ENCODE results near the gene PSMB4.
"Not testable (repeated sequence)": the region's sequence is repeated elsewhere in the genome, so short reads cannot be mapped to it uniquely, and the experiment has no call there.

Gene PSMB4

DNA sequence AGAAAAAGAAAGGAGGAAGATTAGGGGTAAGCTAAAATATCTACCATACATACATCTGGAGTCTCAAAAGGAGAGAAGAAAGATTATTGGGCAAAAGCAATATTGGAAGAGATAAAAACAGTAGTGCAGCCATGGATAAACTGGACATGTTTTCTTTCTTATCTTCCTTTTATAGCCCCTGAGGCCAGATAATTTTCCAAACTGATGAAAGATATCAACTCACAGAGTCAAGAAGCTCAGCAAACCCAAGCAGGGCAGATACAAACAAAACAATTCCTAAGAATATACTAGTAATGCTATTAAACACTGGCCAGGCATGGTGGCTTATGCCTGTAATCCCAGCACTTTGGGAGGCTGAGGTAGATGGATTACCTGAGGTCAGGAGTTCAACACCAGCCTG lies 5.8 kb upstream of the PSMB4 start:
- TF ChIP-seq ZFX (IDR thresholded peaks at IDR 0.05; ENCODE audit: borderline replicate concordance): no peak
- TF ChIP-seq, protein P1, sequence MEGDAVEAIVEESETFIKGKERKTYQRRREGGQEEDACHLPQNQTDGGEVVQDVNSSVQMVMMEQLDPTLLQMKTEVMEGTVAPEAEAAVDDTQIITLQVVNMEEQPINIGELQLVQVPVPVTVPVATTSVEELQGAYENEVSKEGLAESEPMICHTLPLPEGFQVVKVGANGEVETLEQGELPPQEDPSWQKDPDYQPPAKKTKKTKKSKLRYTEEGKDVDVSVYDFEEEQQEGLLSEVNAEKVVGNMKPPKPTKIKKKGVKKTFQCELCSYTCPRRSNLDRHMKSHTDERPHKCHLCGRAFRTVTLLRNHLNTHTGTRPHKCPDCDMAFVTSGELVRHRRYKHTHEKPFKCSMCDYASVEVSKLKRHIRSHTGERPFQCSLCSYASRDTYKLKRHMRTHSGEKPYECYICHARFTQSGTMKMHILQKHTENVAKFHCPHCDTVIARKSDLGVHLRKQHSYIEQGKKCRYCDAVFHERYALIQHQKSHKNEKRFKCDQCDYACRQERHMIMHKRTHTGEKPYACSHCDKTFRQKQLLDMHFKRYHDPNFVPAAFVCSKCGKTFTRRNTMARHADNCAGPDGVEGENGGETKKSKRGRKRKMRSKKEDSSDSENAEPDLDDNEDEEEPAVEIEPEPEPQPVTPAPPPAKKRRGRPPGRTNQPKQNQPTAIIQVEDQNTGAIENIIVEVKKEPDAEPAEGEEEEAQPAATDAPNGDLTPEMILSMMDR (IDR thresholded peaks at IDR 0.05): no peak
- H3K27ac ChIP-seq: no peak overlapping the region

DNA sequence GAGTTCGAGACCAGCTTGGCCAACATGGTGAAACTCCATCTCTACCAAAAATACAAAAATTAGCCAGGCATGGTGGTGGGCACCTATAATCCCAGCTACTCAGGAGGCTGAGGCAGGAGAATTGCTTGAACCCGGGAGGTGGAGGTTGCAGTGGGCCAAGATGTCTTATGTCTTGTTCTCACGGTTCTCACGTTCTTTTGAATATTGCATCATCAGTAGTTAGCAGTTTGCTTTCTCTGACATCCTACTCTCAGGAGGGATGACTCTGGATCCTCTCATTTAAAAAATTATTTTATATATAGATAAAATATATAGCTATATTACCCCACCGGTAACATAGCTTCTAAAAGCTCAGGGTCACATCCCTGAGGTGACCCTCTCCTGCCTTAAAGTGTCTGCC lies 3.1 kb upstream of the PSMB4 start:
- H3K27ac ChIP-seq: not testable (repeated sequence)

DNA sequence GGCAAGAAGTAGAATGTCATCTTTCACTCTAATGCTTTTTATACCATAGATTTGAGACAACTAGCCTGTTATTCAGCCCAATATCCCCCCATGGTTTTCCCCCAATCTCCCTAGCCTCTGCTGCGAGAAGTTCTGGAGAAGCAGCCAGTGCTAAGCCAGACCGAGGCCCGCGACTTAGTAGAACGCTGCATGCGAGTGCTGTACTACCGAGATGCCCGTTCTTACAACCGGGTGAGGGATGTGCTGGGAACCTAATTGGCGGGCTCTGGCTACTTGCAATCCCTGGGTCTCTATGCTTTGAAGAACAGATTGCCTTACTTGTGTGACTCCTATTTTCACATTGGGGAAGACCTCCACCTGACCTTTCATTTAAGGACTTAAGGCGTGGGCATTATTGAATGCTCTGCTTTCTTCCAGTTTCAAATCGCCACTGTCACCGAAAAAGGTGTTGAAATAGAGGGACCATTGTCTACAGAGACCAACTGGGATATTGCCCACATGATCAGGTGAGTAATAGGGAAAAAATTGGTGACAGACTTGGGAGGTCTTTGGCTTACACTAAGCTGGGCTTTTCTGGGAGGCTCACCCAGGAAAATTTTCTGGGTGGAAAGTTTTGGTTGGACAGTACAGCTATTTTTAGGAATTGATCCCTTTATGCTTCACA lies 1.9 kb downstream of the PSMB4 start:
- H3K27ac ChIP-seq: peak overlapping the region; percentile 75
- TF ChIP-seq, protein P1 (IDR thresholded peaks at IDR 0.05): no peak
- no peak for TF ChIP-seq ZFX (IDR thresholded peaks at IDR 0.05; ENCODE audit: borderline replicate concordance)

DNA sequence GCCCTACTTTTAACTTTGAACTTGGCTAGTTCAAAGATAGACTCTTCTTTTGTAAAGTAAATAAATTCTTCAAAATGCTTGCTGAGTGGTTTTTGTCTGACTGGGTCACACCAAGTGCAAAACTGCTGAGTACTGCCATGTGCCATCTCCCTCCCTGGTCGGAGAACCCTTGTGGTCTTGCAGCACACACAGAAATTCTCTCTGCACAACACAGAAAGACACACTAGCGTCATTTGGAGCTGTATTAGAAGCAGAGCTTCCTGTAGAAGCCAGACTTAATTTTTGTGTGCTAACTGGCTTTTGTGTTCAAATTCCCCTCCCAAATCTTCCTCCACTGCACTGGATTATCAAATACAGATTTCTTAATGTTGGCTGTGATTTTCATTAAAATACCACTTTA lies 2.5 kb downstream of the PSMB4 start:
- peak overlapping the region; percentile 75; the same call in 1 of the 2 replicates for H3K27ac ChIP-seq

DNA sequence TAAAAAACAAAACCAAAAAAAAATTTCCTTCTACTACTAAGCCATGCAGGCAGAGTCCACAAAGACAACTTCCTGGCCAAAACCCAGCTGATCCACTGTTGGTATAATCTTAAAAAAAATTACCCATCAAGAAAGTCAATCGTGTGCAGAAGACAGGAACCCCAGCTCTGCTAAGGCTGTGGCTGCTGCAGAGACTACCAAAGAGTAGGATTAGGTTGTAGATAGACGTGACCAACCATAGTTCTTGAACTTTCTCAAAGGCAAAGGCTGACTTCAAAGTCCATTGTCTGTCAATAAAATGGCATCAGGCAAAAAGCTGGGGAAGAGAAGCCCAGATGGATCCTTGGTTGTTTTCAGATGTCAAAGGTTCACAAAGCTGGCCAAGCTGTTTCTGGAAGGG lies 3.4 kb downstream of the PSMB4 start:
- H3K27ac ChIP-seq: peak overlapping the region; percentile 75
- TF ChIP-seq ZFX (IDR thresholded peaks at IDR 0.05; ENCODE audit: borderline replicate concordance): no peak
- TF ChIP-seq, protein P1 (IDR thresholded peaks at IDR 0.05): no peak

More for the DNA sequence above, 2.5 kb downstream of the PSMB4 start:
- TF ChIP-seq, protein P1 (IDR thresholded peaks at IDR 0.05): no peak
- TF ChIP-seq ZFX (IDR thresholded peaks at IDR 0.05; ENCODE audit: borderline replicate concordance): no peak

DNA sequence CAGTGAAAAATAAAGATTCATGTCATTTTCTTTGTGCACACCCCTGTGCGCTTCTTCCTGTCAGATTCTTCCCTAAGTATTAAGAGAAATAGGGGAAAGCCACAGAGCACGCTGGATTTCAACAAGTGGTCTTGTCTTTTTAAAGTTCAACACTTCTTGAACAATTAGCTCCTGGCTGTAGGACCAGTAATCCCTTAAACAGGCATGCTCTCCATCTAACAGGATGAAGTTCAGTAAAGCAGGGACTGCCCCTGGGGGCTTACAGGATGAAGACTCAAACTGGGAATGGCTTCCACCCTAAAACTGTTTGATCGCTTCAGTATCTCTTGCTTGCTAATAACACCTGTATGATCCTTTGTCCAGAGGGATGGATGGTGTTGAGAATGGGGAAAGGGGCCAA lies 4.2 kb downstream of the PSMB4 start:
- no peak for TF ChIP-seq ZFX (IDR thresholded peaks at IDR 0.05; ENCODE audit: borderline replicate concordance)
- TF ChIP-seq, protein P1 (IDR thresholded peaks at IDR 0.05): no peak
- peak overlapping the region; percentile 75; the same call in 1 of the 2 replicates for H3K27ac ChIP-seq

DNA sequence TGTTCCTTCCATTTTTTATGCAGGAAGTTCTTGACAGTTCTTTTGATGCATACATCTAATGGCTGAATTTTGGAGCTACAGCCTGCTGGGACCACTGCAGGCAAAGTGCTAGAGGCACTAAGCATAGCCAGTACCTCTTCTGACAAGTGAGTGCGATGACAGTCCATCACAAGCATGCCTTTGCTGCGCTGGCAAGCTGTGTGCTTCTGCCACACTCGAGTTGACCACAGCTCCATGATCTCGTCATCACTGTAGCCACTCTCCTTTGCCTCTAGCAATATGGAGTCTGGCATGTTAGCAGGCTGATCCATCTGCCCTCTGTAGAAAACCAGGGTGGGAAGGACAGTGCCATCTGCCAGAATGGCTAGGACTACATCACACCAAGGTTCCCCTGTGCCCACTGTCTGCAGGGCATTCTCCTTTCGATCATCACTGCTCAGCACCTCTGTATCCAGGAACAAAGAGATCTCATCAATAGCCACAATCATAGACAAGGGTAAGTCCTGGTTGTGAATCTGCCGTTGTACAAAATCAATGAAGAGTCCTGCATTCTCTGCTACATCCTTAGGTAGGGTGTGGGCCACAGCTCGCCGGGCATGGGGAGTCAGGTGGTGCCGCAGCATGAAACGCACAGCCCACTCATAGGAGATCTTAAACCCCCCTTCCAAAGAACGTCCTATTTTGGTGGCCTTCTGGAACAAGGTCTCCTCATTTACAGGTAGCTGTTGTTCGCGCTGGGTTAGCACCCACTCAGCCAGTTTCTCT lies 6.0 kb downstream of the PSMB4 start:
- no peak overlapping the region for H3K27ac ChIP-seq
- TF ChIP-seq, protein P1 (IDR thresholded peaks at IDR 0.05): no peak
- no peak for TF ChIP-seq ZFX (IDR thresholded peaks at IDR 0.05; ENCODE audit: borderline replicate concordance)
